Measurements from ENCODE around the gene GIPC3.

DNA sequence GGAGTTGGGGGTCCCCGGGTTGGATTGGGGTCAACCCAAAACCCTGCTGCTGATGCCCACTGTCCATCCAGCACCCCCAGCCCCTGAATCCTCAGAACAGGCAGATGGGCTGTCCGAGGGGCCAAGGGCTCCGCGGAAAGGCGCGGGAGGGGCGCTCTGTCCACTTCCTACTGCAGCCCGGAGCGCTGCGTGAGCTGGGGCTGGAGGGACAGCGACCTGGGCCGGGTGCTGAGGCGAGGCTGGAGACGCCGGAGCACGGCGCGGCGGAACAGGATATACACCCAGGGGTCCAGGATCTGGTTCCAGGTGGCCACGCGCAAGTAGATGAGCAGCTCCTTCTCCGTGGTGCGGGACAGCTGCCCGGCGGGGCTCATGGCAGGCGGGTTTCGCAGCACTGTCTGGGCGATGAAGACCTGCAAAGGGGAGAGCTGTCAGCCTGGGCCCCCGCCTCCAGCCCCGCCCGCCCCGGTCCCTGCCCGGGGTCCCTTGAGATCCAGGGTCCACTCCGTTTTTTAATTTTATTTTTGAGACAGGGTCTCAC is 10.3 kb downstream of the GIPC3 start:
- TF ChIP-seq JUND (IDR thresholded peaks at IDR 0.05) (no peak), EP300 (IDR thresholded peaks at IDR 0.05; ENCODE audit: borderline replicate concordance in 1 of 2, low read depth in 1 of 2, low read length in 1 of 2) (no peak), GABPA (IDR thresholded peaks at IDR 0.05; ENCODE audit: low read depth) (no peak), ZBTB33 (IDR thresholded peaks at IDR 0.05; ENCODE audit: borderline replicate concordance, low read depth) (no peak), SMC3 (IDR thresholded peaks at IDR 0.05; ENCODE audit: low read depth, low read length) (no peak), SIN3A (IDR thresholded peaks at IDR 0.05; ENCODE audit: borderline replicate concordance, low read depth, low read length) (no peak), MEF2A (IDR thresholded peaks at IDR 0.05; ENCODE audit: borderline replicate concordance, low read depth) (no peak), TAF1 (IDR thresholded peaks at IDR 0.05; ENCODE audit: borderline replicate concordance, low read depth, low read length) (no peak), RAD21 (IDR thresholded peaks at IDR 0.05; ENCODE audit: low read length) (no peak), NRF1 (IDR thresholded peaks at IDR 0.05; ENCODE audit: low read depth, low read length) (no peak), EZH2phosphoT487 (IDR thresholded peaks at IDR 0.05; ENCODE audit: borderline replicate concordance, low read depth) (no peak)
- TF ChIP-seq, protein P1, sequence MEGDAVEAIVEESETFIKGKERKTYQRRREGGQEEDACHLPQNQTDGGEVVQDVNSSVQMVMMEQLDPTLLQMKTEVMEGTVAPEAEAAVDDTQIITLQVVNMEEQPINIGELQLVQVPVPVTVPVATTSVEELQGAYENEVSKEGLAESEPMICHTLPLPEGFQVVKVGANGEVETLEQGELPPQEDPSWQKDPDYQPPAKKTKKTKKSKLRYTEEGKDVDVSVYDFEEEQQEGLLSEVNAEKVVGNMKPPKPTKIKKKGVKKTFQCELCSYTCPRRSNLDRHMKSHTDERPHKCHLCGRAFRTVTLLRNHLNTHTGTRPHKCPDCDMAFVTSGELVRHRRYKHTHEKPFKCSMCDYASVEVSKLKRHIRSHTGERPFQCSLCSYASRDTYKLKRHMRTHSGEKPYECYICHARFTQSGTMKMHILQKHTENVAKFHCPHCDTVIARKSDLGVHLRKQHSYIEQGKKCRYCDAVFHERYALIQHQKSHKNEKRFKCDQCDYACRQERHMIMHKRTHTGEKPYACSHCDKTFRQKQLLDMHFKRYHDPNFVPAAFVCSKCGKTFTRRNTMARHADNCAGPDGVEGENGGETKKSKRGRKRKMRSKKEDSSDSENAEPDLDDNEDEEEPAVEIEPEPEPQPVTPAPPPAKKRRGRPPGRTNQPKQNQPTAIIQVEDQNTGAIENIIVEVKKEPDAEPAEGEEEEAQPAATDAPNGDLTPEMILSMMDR (IDR thresholded peaks at IDR 0.05), result no peak

Measured in SK-N-SH (cell line).